LHCN-M2 (cell line): ENCODE data around the gene RNU1-4. TPM values are rescaled to one million over a fixed set of nuclear protein-coding genes. Genes with fewer than 3 reads are reported as not detected.
"Not testable (repeated sequence)": the region's sequence is repeated elsewhere in the genome, so short reads cannot be mapped to it uniquely, and the experiment has no call there.

Experiments
- DNase-seq: peaks from one replicate; pipeline ENCODE4 v3.0.0-alpha.2; 2012; ENCODE audit warnings: low read depth
- polyA plus RNA-seq: library from polyadenylated mRNA; unstranded; fragments of >200 nt; gene quantifications from one replicate; pipeline ENCODE4 v1.2.1, GENCODE V29; 2012; ENCODE audit warnings: missing spikeins
- total RNA-seq: library from RNA; depleted of rRNA; stranded (reverse); fragments of >200 nt; gene quantifications from 2 replicates; pipeline ENCODE4 v1.2.3, GENCODE V29; 2014; rRNA removed

RNU1-4 gene
- under 0.01 TPM in 1 of 2 replicates, not detected in the other for total RNA-seq
- 19.4 TPM for polyA plus RNA-seq

DNA sequence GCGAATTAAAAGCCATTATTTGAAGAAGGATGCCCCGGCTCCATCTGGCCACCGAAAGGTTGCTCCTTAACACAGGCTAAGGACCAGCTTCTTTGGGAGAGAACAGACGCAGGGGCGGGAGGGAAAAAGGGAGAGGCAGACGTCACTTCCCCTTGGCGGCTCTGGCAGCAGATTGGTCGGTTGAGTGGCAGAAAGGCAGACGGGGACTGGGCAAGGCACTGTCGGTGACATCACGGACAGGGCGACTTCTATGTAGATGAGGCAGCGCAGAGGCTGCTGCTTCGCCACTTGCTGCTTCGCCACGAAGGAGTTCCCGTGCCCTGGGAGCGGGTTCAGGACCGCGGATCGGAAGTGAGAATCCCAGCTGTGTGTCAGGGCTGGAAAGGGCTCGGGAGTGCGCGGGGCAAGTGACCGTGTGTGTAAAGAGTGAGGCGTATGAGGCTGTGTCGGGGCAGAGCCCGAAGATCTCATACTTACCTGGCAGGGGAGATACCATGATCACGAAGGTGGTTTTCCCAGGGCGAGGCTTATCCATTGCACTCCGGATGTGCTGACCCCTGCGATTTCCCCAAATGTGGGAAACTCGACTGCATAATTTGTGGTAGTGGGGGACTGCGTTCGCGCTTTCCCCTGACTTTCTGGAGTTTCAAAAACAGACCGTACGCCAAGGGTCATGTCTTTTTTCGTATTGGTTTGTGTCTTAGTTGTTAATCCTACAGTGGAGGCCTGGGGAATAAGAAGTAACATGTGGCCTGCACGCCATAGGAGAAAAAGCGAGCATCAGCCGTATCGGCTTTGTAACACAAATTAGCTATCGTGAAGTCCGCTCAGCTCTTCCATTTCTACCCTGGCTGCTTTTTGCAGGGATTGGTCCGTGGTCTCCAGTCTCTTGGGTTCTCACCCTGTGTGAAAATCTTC, at the start of gene RNU1-4:
TSS of gene RNU1-4 (plus strand) at position 470 of the 918 bp plus-strand sequence.
- DNase-seq, result not testable (repeated sequence)

DNA sequence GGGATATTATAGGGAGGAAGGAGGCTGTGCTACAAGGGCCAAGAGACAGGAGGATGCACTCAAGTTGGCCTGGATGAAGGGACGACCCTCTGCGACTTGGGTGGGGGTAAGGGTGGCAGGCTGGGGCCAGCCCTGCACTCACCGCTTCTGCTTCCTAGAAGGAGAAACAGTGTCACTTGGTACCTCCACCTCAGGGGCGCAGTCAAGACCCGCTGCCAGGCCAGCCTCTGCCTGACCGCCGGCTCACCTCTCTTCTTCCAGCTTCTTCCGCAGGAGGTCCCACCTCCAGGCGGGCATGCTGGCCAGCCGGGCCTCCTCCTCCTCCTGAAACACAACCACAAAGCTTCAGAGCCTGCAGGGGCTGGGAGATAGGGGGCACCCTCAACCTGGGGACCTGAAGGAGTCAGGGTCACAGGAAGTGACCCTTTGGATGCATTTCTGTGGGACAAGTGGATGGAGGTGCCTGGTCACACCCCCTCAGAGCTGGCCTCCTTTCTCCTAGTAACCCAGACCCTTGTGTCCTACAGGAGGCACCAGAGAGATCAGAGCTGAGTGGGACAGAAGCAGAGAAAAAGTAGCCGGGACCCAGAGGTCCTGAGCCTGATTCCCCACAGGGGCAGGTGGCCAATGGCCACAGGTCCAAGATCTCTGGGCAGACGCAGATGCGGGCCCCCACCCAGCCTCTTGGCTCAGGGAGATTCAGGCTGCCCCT, 49.2 kb upstream of the RNU1-4 start:
- DNase-seq, result not testable (repeated sequence)

DNA sequence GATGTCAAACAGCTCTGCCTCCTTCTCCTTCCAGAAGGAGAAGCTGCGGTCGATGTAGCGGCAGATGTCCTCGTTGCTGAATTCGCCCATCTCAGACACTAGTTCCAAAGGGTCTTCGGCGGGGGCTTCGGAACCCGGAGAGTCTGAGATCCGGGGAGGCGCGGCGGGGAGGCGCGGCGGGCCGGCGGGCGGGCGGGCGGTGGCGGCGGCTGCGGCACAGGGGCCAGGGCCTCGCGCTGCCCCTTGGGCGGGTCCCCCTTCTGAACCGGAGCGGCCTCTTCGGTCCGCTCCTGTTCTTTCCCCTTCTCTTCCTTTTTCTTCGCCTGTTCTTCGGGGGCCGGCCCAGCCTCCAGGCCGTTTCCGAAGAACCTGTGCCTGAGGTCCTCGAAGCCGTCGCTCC, 48.0 kb upstream of the RNU1-4 start:
- DNase-seq, result not testable (repeated sequence)

DNA sequence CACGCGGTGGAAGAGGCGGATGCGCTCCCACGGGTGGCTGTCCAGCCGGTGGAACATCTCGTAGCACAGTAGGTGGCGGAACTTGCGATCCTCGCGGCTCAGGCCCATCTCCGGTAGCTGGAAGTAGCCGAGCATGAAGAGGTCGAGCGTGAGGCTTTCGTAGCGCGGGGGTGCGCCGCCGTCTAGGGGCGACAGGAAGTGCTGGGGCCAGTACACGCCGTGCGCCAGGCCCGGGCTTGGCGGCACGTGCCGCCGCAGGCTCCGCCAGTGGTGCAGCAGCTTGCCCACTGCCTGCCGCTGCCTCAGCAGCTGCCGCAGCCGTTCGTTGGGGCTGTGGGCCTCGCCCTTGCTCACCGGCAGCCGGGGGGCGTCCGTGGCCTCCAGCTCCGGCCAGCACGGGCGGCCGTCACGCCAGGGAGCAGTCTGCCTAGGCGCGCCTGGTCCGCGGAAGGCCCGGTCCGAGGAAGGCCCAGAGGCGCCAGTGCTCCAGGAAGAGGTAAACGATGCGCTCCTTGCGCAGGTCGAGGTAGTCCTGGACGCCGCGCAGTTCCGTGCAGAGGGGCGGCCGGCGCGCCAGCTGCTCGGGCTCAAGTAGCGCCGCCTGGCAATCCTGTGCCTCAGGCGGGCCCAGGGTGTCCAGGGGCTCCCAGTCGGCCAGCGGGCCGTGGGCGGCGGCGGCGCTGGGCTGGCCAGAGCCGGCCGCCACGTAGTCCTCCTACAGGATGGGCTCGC, 47.4 kb upstream of the RNU1-4 start:
- DNase-seq, result not testable (repeated sequence)

DNA sequence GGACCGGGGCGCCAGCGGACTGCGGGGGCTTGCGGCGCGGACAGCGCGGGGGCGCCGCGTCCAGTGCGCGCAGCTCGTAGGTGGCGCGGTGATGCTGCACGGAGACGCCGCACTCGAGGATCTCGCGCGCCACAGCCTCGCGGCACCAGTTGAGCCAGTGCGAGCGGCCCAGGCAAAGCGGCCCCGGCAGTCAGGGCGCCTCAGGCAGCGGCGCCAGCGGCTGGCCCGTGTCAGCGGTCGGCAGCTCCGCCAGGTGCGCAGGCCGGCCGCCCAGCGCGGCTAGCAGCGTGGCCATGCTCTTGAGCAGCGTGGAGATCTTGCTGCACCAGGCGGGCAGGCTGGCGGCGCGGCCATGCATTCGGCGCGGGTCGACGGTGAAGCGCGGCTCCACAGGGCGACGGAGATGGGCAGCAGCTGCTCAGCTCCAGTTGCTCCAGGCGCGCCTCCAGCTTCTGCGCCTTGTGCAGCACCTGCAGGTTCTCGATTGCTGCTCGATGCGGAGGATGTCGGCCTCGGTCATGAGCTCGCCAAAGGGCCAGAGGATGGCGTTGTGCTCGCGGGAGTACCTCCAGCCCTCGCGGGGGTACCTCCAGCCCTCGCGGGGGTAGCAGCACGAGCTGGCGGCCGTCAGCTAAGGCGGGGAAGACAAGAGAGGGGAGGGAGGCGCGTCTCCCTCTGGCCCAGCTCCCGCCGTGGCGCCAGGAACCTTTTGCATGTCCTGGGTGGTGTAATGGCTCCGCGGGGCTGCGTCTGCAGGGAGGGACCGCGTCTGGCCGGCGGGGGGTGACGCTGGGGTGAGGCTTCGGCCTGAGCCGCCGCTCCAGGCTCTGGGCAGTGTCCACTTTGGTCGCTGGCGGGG, 46.6 kb upstream of the RNU1-4 start:
- DNase-seq, result not testable (repeated sequence)

DNA sequence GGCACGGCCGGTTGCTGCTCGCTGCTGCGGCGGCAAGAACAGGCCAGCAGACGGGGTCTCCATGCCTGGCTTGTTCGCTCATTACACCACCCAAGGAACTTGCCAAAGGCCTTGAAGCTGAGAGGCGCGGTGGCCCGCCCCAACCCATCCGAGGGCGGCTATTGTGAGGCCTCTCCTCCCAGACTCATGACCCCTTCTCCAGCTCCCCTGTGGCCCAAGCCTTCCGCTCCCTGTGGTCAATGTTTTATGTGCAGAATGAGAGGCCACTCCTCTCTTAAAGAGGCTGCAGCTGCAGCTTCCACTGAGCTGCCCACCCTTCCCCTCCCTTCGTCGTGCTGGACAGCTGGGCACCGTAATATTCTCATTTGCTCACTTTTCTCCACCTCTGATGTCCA, 46.0 kb upstream of the RNU1-4 start:
- not testable (repeated sequence) for DNase-seq

DNA sequence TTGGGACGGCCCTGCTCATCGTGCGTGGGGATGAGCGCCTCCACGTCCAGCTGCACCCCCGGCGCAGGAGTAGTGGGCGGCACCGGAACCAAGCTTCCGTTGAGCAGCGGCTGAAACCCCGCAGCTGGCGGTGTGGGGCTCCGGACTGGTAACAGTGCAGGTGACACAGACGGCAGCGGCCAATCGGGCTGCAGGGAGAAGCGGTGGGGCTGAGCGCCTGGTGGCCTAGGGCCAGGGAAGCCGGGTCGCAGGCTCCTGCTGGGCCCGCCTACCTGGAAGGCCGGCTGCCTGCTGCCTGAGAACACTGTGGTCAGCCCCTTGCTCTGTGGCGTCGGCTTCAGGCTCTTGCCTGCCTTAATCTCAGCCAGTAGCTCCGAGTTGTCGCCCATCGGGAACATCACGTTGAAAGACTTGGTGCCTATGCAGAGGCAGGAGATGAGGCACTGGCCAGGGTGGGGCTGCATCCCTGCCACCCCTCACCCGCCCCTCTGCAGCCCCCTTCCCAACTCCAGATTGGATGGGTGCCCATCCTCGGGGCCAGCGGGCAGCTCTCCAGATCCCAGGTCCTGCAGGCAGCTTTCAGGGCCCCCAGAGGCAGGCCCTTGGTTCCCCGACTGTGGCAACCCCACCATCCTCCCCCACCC, 43.7 kb upstream of the RNU1-4 start:
- not testable (repeated sequence) for DNase-seq

DNA sequence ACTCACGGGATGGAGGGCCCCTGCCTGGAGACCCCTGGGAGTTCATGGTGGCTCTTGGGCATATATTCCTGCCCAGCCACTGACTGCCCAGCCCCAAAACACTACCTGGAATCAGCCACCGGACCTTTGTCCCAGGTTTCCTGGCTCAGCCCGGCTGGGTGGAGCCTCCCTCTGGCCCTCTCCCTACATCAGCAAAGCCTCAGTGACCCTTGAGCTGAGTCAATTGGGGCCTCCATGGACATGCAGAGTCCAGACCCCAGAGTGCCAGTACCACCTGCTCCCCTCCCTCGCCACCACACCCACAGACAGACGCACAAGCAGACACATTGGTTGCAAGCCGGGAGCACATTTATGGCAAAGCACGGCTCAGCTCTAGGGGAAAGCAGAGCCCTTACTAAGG, 43.2 kb upstream of the RNU1-4 start:
- DNase-seq, result not testable (repeated sequence)

DNA sequence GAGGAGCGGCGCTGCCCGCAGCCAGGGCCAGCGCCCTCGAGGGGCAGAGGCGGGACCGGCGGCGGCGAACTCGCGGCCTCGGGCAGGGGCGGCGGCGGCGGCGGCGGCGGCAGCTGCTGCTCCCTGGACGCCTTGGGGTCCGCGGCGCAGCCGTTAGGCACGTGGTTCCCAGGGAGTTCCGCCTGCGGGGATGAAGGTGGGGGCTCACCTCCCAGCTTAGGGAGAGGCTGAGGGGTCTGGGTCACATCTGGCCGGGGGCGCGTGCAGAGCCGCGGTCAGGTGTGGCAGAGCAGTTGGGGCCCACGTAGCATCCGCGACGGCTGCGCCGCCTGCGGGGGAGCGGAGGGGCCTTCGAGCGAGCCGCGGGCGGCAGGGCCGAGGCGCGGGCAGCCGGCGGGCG, 40.9 kb upstream of the RNU1-4 start:
- DNase-seq, result not testable (repeated sequence)

DNA sequence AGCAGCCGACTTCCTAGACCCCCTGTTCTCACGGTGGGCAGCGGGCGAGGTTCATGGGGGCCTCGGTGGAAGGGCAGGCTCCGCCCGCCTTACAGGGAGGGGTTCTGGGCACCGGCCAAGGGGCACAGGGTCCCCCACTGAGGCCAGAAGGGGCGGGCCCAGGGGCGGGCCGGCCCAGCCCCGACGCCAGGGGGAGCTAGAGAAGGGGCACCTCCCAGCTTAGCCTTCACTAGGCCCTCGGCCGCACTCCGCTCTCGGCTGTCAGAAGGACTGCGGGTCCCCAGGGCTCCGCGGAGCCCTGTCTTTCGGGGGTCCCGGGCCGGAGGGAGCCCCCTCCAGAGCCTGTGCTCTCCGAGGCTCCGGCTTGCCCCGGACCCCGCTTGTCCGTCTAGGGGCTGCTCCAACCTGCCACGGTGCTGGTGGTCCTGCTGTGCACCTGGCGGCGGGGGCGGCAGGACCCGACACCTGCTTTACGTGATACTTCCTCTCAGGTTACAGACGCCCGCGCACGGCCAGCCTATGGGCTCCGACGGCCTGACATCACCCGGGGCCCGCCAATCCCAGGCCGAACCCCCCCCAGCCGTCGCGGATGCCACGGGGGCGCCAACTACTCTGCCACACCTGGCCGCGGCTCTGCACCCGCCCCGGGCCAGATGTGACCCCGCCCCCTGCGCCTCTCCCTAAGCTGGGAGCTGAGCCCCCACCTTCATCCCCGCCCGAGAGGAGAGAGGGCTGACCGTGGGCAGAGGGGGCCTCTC, 40.0 kb upstream of the RNU1-4 start:
- not testable (repeated sequence) for DNase-seq

DNA sequence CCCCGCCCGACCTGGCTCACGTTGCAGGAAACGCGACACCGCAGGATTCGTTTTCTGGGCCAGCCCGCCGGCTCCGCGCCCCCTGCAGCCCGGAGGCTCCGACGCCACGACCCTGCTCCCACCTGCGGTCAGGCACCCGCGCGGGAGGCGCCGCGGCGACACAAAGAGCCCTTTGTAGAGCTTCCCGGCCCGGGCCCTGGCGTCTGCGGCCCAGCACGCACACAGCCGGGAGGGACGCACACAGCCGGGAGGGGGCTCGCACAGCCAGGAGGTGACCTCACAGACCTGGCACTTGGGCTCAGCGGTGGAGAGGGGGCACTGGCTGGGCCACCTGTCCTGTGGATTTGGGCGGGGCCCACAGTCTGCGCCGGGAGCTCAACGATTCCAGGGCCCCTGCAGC, 39.1 kb upstream of the RNU1-4 start:
- not testable (repeated sequence) for DNase-seq

DNA sequence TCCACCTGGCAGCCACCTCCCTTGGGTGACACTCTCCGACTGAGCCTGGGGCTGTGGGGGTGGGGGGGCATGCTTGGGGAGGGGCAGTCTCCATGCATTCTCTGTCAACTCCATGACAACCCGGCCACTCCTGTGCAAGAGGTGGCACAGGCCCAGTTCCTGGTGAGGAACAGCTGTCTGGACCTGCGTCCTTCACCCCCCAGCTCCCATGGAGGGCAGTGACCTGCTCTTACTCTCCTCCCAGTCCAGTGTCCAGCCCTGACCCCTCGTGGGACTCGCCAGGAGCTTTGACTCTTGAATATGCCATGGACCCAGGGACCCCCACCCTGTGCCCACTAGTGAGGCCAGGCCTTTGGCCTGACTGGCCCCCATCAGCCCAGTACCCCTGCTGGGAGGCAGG, 38.0 kb upstream of the RNU1-4 start:
- not testable (repeated sequence) for DNase-seq

DNA sequence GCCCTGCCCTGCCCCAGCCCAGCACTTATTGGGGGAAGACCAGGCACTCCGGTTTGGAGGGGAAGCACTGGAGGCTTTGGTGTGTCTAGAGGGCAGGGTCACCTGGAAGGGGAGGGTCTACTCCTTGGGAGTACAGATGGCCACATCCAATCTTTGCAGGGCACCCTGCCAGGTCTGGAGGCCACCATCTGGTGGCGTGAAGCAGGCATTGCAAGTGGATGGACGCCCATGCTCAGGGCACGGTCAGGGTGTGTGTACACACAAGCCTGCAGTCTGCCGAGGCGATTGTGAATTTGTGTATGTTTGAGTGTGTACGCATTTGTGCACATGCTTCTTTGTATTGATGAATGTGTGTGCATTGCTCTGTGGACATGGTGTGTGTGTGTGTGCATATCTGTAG, 37.2 kb upstream of the RNU1-4 start:
- DNase-seq, result not testable (repeated sequence)

DNA sequence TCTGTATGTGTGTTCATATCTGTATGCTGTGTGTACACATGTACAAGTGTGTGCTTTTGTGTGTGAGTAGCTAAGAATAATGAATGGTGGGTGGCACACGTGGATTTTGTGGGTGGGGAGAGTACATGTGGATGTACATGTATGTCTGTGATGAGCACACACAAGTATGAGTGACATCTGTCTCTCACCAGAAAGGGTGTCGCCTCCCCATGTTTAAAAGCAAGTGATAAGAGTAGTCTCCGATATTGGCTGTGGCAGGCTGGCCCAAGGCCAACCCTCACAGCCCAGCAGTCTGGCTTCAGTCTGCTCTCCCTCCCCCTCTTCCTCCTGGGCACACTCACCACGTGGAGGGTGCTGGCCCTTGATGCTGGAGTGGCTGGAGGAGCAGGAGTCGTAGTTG, 36.7 kb upstream of the RNU1-4 start:
- DNase-seq, result not testable (repeated sequence)

DNA sequence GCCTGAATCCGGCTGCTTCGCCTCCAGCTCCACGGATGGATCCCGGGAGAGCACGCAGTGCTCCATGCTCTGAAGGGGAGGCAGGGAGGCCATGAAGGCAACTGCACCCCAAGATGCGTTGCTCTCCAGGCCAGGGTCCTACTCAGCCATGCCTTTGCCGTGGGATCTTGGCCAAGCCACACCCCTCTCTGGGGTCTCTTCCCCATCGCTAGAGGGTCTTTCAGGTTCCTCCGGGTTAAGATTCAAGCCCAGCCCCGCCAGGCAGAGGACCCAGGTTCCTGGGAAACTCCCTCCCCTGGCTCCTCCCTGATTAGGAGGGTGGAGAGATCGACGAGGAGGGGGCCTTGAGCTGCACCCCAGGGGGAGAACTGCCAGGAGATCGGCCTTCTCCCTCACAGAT, 36.2 kb upstream of the RNU1-4 start:
- not testable (repeated sequence) for DNase-seq

DNA sequence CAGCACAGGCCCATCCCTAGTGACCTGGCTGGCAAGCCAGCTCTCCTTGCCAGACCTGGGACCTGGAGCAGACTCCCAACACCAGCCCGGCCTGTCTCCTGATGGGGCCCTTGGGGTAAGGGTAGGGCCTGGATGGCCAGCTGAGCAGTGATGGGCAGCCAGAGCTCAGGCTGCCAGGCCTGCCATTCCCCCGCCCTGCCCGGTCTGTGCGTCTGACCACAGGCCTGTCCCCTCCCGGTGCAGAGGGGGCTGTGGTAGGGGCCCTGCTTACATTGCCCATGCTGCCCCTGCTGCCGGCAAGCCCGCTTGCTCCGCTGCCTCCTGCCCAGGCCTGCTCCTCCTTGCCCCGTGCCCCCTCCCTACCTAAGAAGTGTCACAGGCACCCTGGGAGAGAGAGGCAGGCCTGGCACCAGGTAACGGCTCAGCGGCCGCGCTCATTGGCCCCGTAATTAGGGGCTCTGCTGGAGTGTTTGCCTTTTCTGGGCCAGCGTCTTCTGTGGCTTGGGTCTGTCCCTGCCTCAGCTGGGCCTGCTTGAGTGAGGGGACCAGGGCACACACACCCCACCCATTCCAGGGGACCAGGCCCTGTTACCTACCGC, 35.7 kb upstream of the RNU1-4 start:
- DNase-seq, result not testable (repeated sequence)

DNA sequence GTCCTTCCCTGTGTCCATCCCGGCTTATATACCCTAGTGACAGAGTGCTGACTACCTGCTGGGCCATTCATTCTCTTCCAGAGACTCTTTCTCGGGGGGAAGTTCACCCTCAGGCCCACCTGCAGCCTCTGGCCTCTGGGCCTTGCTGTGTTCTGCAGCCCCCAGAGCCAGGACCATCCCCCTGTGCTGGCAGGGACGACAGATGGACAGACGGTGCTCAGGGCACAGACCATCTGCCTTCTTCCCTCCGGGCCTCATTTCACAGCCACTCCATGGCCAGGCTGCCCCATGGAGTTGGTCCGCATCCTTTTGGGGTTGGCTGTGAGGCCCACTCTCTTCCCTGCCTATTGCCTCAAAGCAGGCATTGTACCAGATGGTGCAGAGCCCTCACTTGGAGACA, 34.0 kb upstream of the RNU1-4 start:
- not testable (repeated sequence) for DNase-seq

DNA sequence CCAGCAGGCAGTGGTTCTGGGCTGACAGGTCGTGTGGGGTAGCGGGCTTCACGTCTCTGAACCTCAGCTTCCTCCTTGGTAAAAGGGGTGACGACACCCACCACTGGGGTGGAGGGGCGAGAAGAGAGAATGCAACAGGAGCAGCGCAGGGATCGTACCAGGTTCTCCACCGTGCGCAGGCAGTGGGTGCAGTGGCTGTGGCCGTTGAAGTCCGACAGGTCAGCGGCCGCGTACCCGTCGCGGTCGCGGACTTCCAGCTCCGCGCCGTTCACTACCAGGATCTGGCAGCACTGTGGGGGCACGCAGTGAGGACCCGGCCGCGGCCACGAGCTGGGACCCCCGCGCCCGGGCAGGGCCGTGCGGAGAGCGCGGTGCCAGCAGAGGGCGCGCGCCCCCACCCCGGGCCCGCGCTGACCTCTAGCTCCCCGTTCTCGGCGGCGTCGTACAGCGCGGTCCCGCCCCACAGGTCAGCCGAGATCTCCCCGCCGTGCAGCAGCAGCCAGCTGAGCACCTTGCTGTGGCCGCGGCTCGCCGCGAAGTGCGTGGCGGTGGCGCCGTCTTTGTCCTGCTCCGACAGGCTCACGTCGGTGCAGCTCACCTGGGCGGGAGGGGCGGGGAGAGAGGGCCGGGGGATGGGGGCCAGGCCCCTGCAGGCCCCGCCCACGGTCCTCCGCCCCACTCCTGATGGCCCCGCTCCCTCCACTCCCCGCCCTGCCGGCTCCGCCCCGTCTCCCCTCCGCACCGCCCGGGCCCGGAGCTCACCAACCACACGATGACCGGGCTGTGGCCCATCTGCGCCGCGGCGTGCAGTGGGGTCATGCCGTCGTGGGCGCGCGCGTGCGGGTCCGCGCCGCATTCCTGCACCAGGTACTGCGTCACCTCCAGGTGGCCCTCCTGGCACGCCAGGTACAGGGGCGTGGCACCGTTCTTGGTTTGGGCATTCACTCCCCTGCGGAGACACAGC, 32.9 kb upstream of the RNU1-4 start:
- not testable (repeated sequence) for DNase-seq
